Esophagus squamous epithelium (tissue), 5 donors: ENCODE data around the gene HELZ. TPM values are rescaled to one million over a fixed set of nuclear protein-coding genes. Genes with fewer than 3 reads are reported as not detected.

ENCODE experiments used
- DNase-seq: peaks from one replicate; lab custom pipeline; 2025; lab: John Stamatoyannopoulos, UW
- H3K27ac ChIP-seq, 4 donors: fragments of 200-600 bp; sonication (generic); one replicate each; pipeline ENCODE4 v1.5.1; 2016 to 2019; ENCODE audit warnings: mild to moderate bottlenecking in 1 of 4
- H3K27me3 ChIP-seq, 4 donors: fragments of 200-600 bp; sonication (generic); 1 replicate in 3 of 4; 2 replicates in 1 of 4; pipeline versions ENCODE4 v1.5.1 to v1.6.0; 2017 to 2021; ENCODE audit warnings: antibody characterized with exemption in 1 of 4
- H3K36me3 ChIP-seq, 3 donors: fragments of 200-600 bp; sonication (generic); one replicate each; pipeline ENCODE4 v1.5.1; 2016 to 2019
- H3K4me1 ChIP-seq, 3 donors: fragments of 200-600 bp; sonication (generic); one replicate each; pipeline ENCODE4 v1.5.1; 2017 to 2019
- H3K4me3 ChIP-seq, 4 donors: fragments of 200-600 bp; sonication (generic); 1 replicate in 3 of 4; 2 replicates in 1 of 4; pipeline ENCODE4 v1.5.1; 2016 to 2019; ENCODE audit warnings: mild to moderate bottlenecking in 2 of 4, moderate library complexity in 1 of 4
- H3K9me3 ChIP-seq, 3 donors: fragments of 200-600 bp; sonication (generic); one replicate each; pipeline ENCODE4 v1.5.1; 2016 to 2019
- POLR2A ChIP-seq, 4 donors: fragments of 450-650 bp; IDR thresholded peaks; one replicate each; pipeline ENCODE4 v1.6.1; 2017; ENCODE audit warnings: antibody characterized with exemption in 4 of 4, mild to moderate bottlenecking in 4 of 4, moderate library complexity in 3 of 4
- WGBS, 2 donors: methylation state at CpG; one replicate each; pipeline ENCODE4 v1.1.5; 2018; 5-methylcytosine and 5-hydroxymethylcytosine counted together
- intact Hi-C: fragments of 100-400 bp; cut with DNase I; formaldehyde crosslinking; loops from one replicate; pipeline ENCODE4 v1.15.0; 2022
- total RNA-seq, 4 donors: library from RNA; depleted of rRNA; stranded (reverse); fragments of >200 nt; gene quantifications; one replicate each; pipeline ENCODE4 v1.1.0, GENCODE V29; 2016
- TF ChIP-seq, protein P1 (sequence below), 6 experiments: fragments of 450-650 bp in 4 of 6; fragments of 200-600 bp in 2 of 6; sonication (generic) in 2 of 6; IDR thresholded peaks; one replicate each; pipeline ENCODE4 v1.5.1; 2016 to 2019; ENCODE audit warnings: antibody characterized with exemption in 6 of 6, mild to moderate bottlenecking in 4 of 6, moderate library complexity in 4 of 6
- donor health status: DM: yes; HTN: yes; CAD: no.

Gene HELZ
- total RNA-seq, 4 donors from 2014 or later, result 11.4 to 42.5 (median 26.8) TPM

DNA sequence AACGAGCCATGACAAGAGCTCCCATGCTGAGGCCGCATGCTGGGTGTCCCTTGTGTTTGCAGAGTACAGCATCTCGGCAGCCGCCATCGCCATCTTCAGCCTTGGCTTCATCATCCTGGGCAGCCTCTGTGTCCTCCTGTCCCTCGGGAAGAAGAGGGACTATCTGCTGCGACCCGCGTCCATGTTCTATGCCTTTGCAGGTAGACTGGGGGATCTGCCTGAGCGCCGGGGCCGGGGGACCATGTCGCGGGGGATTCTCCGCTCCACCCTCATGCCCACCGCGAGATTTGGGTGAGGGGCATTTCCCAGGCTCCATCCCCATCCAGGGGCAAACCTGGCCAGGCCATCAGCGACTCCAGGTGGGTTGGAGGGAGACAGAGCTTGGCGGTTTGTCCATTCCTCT lies 190.0 kb downstream of the HELZ start:
- no peaks in the 10 kb centered on the region for H3K36me3 ChIP-seq
- DNase-seq, result no peak
- H3K27me3 ChIP-seq, result no peaks in the 10 kb centered on the region
- TF ChIP-seq, protein P1, sequence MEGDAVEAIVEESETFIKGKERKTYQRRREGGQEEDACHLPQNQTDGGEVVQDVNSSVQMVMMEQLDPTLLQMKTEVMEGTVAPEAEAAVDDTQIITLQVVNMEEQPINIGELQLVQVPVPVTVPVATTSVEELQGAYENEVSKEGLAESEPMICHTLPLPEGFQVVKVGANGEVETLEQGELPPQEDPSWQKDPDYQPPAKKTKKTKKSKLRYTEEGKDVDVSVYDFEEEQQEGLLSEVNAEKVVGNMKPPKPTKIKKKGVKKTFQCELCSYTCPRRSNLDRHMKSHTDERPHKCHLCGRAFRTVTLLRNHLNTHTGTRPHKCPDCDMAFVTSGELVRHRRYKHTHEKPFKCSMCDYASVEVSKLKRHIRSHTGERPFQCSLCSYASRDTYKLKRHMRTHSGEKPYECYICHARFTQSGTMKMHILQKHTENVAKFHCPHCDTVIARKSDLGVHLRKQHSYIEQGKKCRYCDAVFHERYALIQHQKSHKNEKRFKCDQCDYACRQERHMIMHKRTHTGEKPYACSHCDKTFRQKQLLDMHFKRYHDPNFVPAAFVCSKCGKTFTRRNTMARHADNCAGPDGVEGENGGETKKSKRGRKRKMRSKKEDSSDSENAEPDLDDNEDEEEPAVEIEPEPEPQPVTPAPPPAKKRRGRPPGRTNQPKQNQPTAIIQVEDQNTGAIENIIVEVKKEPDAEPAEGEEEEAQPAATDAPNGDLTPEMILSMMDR (IDR thresholded peaks at IDR 0.05), result no peak
- no peak for TF ChIP-seq POLR2A (IDR thresholded peaks at IDR 0.05)
- intact Hi-C loops, result no loop called here
- H3K9me3 ChIP-seq, result peaks cover 0 to 4% (median 0%) of the 10 kb centered on the region in 3 donors
- no peaks in the 10 kb centered on the region for H3K4me1 ChIP-seq
- H3K4me3 ChIP-seq, result no peak overlapping the region
- 87 to 90% methylated on average over 5 to 8 of the region's 19 CpGs for WGBS, 2 donors
- no peak overlapping the region for H3K27ac ChIP-seq

DNA sequence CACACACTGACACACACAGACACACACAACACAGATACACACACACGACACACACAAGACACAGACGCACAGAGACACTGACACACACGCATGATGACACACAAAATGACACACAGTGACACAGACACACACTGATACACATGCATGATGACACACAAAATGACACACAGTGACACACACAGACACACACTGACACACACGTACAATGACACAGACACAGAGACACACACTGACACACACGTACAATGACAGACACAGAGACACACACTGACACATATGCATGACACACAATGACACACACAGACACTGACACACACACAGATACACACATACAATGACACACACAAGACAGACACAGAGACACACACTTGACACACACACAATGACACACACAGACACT lies 190.4 kb downstream of the HELZ start:
- Histone ChIP-seq H3K27me3 (no peaks in the 10 kb centered on the region), H3K9me3 (peaks cover 0 to 8% (median 0%) of the 10 kb centered on the region in 3 donors), H3K36me3 (no peaks in the 10 kb centered on the region), H3K4me1 (no peaks in the 10 kb centered on the region), H3K27ac (no peak overlapping the region), H3K4me3 (no peak overlapping the region)
- intact Hi-C loops, result no loop called here
- WGBS, 2 donors, result 79 to 93% methylated on average over 4 to 5 of the region's 5 CpGs
- TF ChIP-seq, protein P1 (IDR thresholded peaks at IDR 0.05), result no peak
- TF ChIP-seq POLR2A (IDR thresholded peaks at IDR 0.05), result no peak
- DNase-seq, result no peak

- DNase-seq, result no peak
- 80 to 82% methylated on average over 2 to 11 of the region's 19 CpGs for WGBS, 2 donors
These were observed 190.9 kb downstream of the HELZ start for GRCh38 chr17:67054011-67054591.

GRCh38 chr17:67053438-67054000 lies 191.5 kb downstream of the HELZ start:
- intact Hi-C loops, result no loop called here
- Histone ChIP-seq H3K27me3 (no peaks in the 10 kb centered on the region), H3K4me1 (no peaks in the 10 kb centered on the region), H3K27ac (no peak overlapping the region), H3K9me3 (peaks cover 0 to 19% (median 7%) of the 10 kb centered on the region in 3 donors), H3K4me3 (no peak overlapping the region), H3K36me3 (no peaks in the 10 kb centered on the region)
- no peak for DNase-seq
- TF ChIP-seq POLR2A (IDR thresholded peaks at IDR 0.05), result no peak
- TF ChIP-seq, protein P1 (IDR thresholded peaks at IDR 0.05), result no peak
- 78 to 100% methylated on average over 4 of the region's 9 CpGs for WGBS, 2 donors

More at GRCh38 chr17:67054011-67054591, 190.9 kb downstream of the HELZ start:
- Histone ChIP-seq H3K27me3 (no peaks in the 10 kb centered on the region), H3K4me1 (no peaks in the 10 kb centered on the region), H3K4me3 (no peak overlapping the region), H3K27ac (no peak overlapping the region), H3K9me3 (peaks cover 0 to 13% (median 2%) of the 10 kb centered on the region in 3 donors), H3K36me3 (no peaks in the 10 kb centered on the region)
- intact Hi-C loops, result no loop called here
- TF ChIP-seq, protein P1 (IDR thresholded peaks at IDR 0.05), result no peak
- TF ChIP-seq POLR2A (IDR thresholded peaks at IDR 0.05), result no peak

DNA sequence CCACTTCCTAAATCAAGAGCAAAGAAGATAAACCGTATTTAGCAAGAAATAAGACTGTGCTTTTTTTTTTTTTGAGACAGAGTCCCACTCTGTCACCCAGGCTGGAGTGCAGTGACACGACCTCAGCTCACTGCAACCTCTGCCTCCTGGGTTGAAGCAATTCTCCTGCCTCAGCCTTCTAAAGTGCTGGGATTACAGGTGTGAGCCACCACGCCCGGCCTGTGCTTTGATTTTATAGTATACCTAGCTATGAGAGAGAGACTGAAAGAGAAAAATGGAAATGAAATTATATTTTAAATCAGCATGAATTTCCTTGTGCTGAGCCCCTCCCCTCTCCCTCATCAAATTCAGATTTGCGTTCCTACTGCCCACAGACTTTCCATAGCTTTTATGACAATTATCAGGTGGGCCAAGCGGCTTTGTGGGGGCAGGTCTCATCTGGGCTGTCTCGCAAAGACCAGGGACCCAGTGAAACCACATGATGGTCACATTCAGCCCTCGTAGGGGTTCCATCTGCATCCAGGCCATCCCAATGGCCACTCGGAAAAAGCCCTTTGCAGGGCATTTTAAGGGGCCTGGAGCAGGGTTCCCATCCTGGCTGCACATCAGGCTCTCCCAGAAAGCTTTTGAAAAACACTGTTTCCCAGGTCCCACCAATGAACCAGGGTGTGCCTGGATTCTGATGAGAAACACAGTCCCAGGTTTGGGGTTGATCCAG lies 192.1 kb downstream of the HELZ start:
- no peak for TF ChIP-seq POLR2A (IDR thresholded peaks at IDR 0.05)
- TF ChIP-seq, protein P1 (IDR thresholded peaks at IDR 0.05), result no peak
- no peak for DNase-seq
- Histone ChIP-seq H3K4me3 (no peak overlapping the region), H3K27me3 (no peaks in the 10 kb centered on the region), H3K9me3 (peaks cover 0 to 26% (median 12%) of the 10 kb centered on the region in 3 donors), H3K36me3 (no peaks in the 10 kb centered on the region), H3K4me1 (no peaks in the 10 kb centered on the region), H3K27ac (no peak overlapping the region)
- 86 to 88% methylated on average over 7 to 8 of the region's 9 CpGs for WGBS, 2 donors
- intact Hi-C loops, result no loop called here
